Activated T-helper 1 cell treated with Interleukin-2 at 50 U/mL for 16 hours (primary cell): ENCODE measurements around the gene GIMAP2.

ENCODE experiments used
- DNase-seq: peaks from one replicate; pipeline ENCODE4 v3.0.0-alpha.2; 2020; ENCODE audit warnings: low read depth

Gene GIMAP2

GRCh38 chr7:150733482-150734095, 48.1 kb downstream of the GIMAP2 start:
- no peak for DNase-seq

DNA sequence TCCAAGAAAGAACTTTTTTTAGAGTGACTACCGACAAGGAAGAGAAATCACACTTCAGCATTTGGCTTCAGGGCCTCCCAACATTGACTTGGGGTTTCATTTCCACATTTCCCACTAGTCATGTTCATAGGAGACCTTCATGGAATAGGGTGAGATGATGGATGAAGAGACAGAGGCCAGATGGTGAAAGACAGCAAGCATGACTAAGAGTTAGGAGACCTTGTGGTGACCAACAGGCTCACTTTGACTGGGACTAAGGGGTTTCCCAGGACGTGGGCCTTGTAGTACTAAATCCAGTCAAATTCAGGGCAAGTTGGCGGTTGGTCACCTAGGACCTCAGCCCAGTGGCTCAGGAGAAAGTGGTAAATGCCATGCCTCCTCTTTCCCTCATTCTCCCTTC, 48.7 kb downstream of the GIMAP2 start:
- DNase-seq, result no peak

DNA sequence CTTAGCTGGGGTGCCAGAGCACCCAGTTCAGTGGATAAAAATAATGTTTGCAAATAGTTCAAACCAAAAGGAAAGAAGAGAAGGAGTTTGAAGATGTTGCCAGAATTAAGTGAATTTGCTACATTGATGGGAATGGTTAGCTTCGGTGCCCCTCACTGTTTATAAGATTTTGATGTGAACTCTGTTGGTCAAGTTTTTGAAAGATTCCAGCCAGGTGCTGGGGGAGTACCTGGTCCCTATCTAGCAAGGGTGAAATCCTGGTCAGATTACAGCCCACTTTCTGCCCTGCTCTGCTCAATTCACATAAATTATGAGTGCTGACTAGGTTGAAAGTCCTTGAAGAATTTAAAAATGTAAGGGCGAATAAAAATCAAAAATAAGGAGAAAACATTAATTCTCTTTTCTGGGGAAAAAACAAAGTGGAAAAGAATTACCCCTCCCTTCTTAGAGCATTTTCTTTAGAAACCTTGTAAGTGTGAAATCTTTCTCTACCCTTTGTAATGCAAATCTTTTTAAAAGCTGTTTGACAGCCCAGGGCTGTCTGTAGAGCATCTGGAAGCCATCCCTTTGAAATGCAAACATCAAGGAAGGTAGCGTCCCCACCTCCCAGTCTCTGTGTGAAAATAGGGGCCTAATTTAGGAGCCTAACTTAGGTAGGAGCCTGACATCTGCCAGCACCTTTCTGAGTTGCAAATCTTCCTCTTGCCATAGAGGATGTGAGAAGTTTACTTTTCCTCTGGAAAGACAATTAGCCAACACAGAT, 50.3 kb downstream of the GIMAP2 start:
- DNase-seq, result no peak

GRCh38 chr7:150736864-150737263, 51.4 kb downstream of the GIMAP2 start:
- no peak for DNase-seq

GRCh38 chr7:150737265-150738055, 52.0 kb downstream of the GIMAP2 start, which contains the start of gene GIMAP5:
GIMAP5 (plus strand) TSS chr7:150737418; CDS start chr7:150740885, 3,467 bp downstream.
- DNase-seq, result peak; percentile 48

GRCh38 chr7:150738092-150738491, 52.6 kb downstream of the GIMAP2 start:
- no peak for DNase-seq

DNA sequence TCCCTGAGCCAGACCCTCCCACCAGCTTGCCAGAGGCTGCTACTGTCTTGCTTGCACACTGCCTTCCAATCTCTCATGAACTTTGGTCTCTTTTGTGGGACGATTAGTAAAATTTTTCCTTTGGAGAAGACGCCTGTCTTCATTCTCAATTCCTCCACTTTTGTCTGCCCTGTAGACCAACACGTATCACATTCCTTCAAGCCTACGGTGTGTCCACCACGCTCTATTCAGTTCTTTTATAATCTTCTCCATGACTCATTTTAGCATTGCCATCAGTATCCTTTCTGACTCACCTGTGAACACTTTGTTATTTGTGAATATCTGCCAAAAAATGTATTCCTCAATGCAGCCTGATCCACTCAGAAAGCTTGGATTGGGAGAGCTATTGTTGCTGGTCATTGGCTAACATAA, 53.1 kb downstream of the GIMAP2 start:
- DNase-seq, result no peak

GRCh38 chr7:150739033-150739432, 53.5 kb downstream of the GIMAP2 start:
- DNase-seq, result no peak

GRCh38 chr7:150740053-150740452, 54.5 kb downstream of the GIMAP2 start:
- DNase-seq, result no peak

- no peak for DNase-seq
These were observed 56.9 kb downstream of the GIMAP2 start for GRCh38 chr7:150742286-150742968.
